HG02981 (cell line): ENCODE data around the gene CNNM1.

ENCODE experiments used
- ATAC-seq: cut with Tn5 transposase; IDR thresholded peaks from one replicate; pipeline ENCODE4 v1.9.1; 2021; ENCODE audit warnings: mild to moderate bottlenecking, moderate library complexity; ENCODE audit not compliant: unreplicated experiment

The CNNM1 gene

GRCh38 chr10:99329304-99329553, at the start of gene CNNM1:
Gene CNNM1, plus strand, starts transcription at chr10:99329356. Its CDS starts 32 bp downstream, at chr10:99329388.
- peak; percentile 69 for ATAC-seq

- peak; percentile 50 for ATAC-seq
These were observed 49.5 kb upstream of the CNNM1 start for GRCh38 chr10:99279626-99280111.

GRCh38 chr10:99280472-99280871, 48.7 kb upstream of the CNNM1 start:
- peak; percentile 77 for ATAC-seq

GRCh38 chr10:99285881-99286280, 43.3 kb upstream of the CNNM1 start:
- no peak for ATAC-seq

- no peak for ATAC-seq
These were observed 38.9 kb upstream of the CNNM1 start for GRCh38 chr10:99290306-99290705.

- no peak for ATAC-seq
These were observed 37.0 kb upstream of the CNNM1 start for GRCh38 chr10:99292159-99292558.

GRCh38 chr10:99296605-99297004, 32.6 kb upstream of the CNNM1 start:
- no peak for ATAC-seq

- no peak for ATAC-seq
These were observed 32.1 kb upstream of the CNNM1 start for GRCh38 chr10:99297033-99297432.

- no peak for ATAC-seq
These were observed 25.0 kb upstream of the CNNM1 start for GRCh38 chr10:99303899-99304861.

- ATAC-seq = no peak
These were observed 24.3 kb upstream of the CNNM1 start for GRCh38 chr10:99304862-99305229.

- ATAC-seq = no peak
These were observed 16.7 kb upstream of the CNNM1 start for GRCh38 chr10:99312501-99312900.

- ATAC-seq = no peak
These were observed 13.3 kb upstream of the CNNM1 start for GRCh38 chr10:99315853-99316252.

GRCh38 chr10:99316374-99316773, 12.8 kb upstream of the CNNM1 start:
- ATAC-seq = no peak

GRCh38 chr10:99318048-99318447, 11.1 kb upstream of the CNNM1 start:
- ATAC-seq = no peak

- ATAC-seq = no peak
These were observed 10.7 kb upstream of the CNNM1 start for GRCh38 chr10:99318475-99318874.

GRCh38 chr10:99325281-99325680, 3.9 kb upstream of the CNNM1 start:
- ATAC-seq = no peak

GRCh38 chr10:99326871-99327270, 2.3 kb upstream of the CNNM1 start:
- ATAC-seq = no peak

- no peak for ATAC-seq
These were observed 415 bp upstream of the CNNM1 start for GRCh38 chr10:99328579-99329303.

GRCh38 chr10:99329554-99330346, 594 bp downstream of the CNNM1 start:
- ATAC-seq = peak; percentile 34

GRCh38 chr10:99330347-99330924, 1.3 kb downstream of the CNNM1 start:
- ATAC-seq = no peak
